Measurements from ENCODE around the gene CFAP61.

DNA sequence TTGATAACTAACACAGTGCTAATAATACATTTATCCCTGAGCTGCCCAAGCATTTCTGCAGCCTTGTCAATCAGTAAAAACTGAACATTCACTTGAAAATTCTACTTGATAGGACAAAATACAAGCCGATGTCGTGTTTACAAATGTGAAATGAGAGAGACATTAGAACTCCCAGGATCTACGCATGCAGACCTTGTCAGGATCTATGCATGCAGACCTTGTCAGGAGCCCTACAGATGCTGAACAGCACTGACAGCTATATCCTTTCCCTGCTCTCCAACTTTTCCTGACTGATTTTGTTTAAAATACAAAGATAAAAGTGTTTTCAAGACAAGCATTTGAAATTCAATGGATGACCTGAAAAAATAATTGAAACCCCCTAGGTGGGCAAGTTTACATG lies 344.5 kb downstream of the CFAP61 start:
- no peak for TF ChIP-seq POLR2A (IDR thresholded peaks at IDR 0.05)
- TF ChIP-seq, protein P1, sequence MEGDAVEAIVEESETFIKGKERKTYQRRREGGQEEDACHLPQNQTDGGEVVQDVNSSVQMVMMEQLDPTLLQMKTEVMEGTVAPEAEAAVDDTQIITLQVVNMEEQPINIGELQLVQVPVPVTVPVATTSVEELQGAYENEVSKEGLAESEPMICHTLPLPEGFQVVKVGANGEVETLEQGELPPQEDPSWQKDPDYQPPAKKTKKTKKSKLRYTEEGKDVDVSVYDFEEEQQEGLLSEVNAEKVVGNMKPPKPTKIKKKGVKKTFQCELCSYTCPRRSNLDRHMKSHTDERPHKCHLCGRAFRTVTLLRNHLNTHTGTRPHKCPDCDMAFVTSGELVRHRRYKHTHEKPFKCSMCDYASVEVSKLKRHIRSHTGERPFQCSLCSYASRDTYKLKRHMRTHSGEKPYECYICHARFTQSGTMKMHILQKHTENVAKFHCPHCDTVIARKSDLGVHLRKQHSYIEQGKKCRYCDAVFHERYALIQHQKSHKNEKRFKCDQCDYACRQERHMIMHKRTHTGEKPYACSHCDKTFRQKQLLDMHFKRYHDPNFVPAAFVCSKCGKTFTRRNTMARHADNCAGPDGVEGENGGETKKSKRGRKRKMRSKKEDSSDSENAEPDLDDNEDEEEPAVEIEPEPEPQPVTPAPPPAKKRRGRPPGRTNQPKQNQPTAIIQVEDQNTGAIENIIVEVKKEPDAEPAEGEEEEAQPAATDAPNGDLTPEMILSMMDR (IDR thresholded peaks at IDR 0.05): no peak

Measured in thyroid gland (tissue), 4 donors.